GM18511 (cell line): ENCODE results near the gene REM2.
A peak's percentile ranks its signal among the peaks of the same experiment; 100 is the strongest.

ENCODE experiments used
- ATAC-seq: cut with Tn5 transposase; IDR thresholded peaks from one replicate; pipeline ENCODE4 v1.9.1; 2021; ENCODE audit warnings: mild to moderate bottlenecking, moderate library complexity; ENCODE audit not compliant: unreplicated experiment

Gene REM2

DNA sequence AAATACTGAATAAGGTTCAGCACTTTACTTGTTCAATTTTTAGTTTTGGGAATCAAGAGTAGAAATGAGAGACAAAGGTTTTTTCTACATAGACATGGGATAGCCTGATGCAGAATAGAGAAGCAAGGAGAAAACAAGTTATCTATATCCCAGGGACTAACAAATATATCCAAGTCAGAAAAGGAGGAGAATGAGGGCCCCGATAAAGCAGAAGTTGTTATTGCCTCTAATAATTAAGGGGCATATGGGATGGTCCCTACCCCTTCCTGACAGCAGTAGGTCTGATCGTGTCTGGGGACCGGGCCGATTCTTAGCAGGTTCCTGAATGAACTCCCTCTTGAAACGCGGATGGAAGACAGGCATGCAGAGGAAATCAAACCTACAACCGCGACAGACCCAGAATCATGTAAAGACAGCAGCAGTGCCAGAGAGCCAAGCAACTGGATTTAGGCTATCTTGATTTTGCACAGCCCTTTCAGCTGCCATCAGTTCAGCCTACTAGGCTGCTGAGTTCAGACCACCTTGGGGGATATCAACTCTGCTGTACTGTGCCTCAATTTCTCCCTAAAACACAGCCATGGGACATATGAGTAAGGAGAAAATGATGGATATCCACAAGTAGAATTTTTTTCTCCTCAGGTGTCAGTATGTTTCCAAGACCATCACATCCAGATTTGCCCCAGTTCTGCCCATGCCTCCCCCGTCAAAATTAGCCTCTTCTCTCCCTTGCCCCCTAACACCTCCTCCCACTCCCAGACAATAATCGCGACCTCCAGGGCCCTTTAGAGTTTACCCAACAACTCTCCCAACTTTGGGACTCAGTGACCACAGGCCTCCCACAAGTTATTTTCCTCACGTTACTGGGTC lies 45.4 kb downstream of the REM2 start:
- ATAC-seq = no peak

DNA sequence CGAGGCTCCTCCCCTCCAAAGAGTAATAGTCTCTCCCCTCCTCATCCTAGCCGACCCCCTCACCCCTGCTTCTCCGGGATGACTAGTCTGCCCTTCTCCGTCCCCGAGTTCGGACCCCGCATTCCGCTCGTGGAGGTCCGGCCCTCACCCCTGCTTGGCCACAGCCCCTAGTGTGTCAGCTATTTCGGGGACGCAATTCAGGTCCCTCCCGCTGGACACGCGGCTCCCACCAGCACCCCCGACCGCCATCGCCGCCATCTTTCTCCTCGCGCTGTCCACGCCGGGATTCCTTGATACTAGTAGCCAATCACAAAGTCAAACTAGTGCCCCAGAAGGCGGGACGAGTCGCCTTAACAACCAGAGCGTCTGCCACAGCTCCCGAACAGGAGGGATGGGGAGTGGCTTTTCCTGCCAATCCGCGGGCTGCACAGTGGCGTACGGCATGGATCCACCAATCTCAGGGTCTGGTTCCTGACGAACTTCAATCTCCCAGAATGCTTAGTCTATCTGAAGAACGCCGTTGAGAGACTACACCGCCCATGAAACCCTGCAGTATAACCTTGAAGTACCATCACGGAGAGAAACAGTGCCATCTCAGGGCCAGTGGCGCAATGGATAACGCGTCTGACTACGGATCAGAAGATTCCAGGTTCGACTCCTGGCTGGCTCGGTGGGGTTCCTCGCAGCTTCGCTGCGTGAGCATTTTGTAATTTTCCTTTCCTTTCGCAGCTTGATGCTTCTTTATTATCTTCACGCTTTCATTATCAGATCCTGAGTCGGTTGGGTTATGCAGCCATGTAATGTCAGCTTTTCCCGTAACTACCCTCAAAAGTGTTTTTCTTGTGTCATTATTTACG lies 46.3 kb downstream of the REM2 start, which contains the start of gene PRMT5:
Gene PRMT5, minus strand, starts transcription at position 273 of the 857 bp plus-strand sequence. Its CDS starts 15 bp downstream, at position 258.
- peak; percentile 94 for ATAC-seq

DNA sequence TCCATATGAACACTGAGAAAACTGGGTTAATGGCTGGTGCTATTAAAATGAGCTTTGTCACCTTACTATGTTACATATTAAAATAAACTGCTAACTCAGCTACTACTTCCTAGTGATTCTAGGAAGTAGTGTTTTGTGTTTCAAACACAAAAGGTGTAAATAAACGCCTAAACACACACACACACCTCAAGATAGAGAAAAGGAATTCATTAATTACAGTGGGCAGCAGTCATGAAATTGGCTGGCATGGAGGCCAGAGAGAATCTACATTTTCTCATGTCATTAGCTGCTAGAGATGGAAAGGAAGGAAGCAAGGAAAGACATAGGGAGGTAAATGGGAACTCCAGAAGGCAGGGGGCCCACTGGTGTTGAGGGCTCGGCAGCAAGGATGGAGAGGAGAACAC lies 46.9 kb downstream of the REM2 start:
- no peak for ATAC-seq

DNA sequence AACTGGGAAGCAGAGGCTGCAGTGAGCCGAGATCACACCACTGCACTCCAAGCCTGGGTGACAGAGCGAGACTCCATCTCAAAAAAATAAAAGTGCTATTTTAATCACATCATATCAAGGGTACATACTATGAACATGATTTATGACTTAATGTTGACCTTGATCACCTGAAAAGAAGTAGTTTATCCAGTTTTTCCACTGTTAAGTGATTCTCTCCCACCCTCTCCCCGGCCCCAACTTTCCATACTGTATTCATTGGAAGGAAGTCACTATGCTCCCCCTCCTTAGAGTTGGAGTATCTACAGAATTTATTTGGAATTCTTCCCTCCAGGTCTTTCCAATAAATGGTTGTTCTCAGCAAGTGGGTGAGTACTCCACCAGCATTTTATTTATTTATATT lies 49.1 kb downstream of the REM2 start:
- ATAC-seq = no peak

- ATAC-seq = no peak
Observed at GRCh38 chr14:22935156-22935555, 52.1 kb downstream of the REM2 start.
